ENCODE measurements around the gene CDKAL1. TPM values are rescaled to one million over a fixed set of nuclear protein-coding genes. Genes with fewer than 3 reads are reported as not detected.

Gene CDKAL1
- total and polyA plus RNA-seq, 2 of the 13 experiments (the other 11 are each of a cell fraction or from before 2014, with no cell fraction given): 9.5 to 27.7 TPM

DNA sequence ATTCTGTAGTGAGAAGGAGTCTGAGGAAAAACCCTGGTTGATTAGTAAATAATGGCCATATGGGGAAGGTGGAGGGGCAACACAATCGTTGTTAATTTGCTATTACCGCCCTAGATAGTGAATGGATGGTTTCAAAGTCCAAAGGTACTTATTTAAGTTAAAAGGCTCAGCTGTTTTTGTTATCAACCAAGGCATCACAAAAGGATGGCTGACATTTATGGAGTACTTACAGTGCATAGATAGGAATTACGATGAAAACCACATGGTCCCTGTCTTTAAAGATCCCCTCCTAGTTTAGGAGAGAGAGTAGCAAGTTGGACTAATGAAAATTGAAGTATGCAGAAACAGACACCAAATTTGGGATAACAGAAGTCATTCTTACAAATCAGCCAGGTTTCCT, 319.6 kb downstream of the CDKAL1 start:
- Histone ChIP-seq H3K4me2 (ENCODE audit: low read depth, low read length) (no peak overlapping the region), H3K4me3 (replicated peaks in 1 of 3; ENCODE audit: insufficient read depth in 1 of 3, low read depth in 2 of 3, low read length in 3 of 3) (no peak overlapping the region), H4K20me1 (ENCODE audit: insufficient read depth, low read length) (no peaks in the 10 kb centered on the region), H3K4me1 (ENCODE audit: insufficient read depth, low read length) (no peaks in the 10 kb centered on the region), H3K27me3 (ENCODE audit: control insufficient read depth in 1 of 2, insufficient read depth in 2 of 2, low read length in 2 of 2) (no peaks in the 10 kb centered on the region), H3K36me3 (replicated peaks in 1 of 2; ENCODE audit: control insufficient read depth in 1 of 2, insufficient read depth in 2 of 2, low read length in 2 of 2) (no peaks in the 10 kb centered on the region), H3K79me2 (ENCODE audit: insufficient read depth, low read length) (no peaks in the 10 kb centered on the region), H3K9me3 (ENCODE audit: low read length) (no peaks in the 10 kb centered on the region), H3K9ac (ENCODE audit: insufficient read depth, low read depth, low read length) (no peak overlapping the region), H2AFZ (ENCODE audit: low read length) (no peak overlapping the region), H3K27ac (ENCODE audit: extremely low read length, insufficient read depth, low read length) (no peak overlapping the region)
- FAIRE-seq: no peak
- no TSS peak for BruUV-seq (replicated peaks)
- TF ChIP-seq, protein P1, sequence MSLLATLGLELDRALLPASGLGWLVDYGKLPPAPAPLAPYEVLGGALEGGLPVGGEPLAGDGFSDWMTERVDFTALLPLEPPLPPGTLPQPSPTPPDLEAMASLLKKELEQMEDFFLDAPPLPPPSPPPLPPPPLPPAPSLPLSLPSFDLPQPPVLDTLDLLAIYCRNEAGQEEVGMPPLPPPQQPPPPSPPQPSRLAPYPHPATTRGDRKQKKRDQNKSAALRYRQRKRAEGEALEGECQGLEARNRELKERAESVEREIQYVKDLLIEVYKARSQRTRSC (CRISPR knock-in tag; IDR thresholded peaks at IDR 0.05; ENCODE audit: low read depth): no peak
- TF ChIP-seq CEBPG (CRISPR knock-in tag; IDR thresholded peaks at IDR 0.05): no peak
- TF ChIP-seq, protein P2, sequence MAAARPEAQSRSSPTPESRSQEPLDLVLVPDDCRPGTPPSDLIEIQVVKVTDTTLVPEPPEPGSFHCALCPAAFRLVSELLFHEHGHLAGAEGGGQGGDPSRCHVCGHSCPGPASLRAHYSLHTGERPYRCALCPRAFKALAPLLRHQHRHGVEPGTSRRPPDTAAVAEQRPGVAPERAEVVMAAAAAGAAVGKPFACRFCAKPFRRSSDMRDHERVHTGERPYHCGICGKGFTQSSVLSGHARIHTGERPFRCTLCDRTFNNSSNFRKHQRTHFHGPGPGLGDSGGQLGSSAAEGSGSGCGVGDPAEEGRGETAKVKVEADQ (CRISPR knock-in tag; IDR thresholded peaks at IDR 0.05; ENCODE audit: borderline replicate concordance): no peak
- no peak for TF ChIP-seq HDAC1 (CRISPR knock-in tag; IDR thresholded peaks at IDR 0.05)
- TF ChIP-seq MIER2 (CRISPR knock-in tag; IDR thresholded peaks at IDR 0.05): no peak
- TF ChIP-seq NCOA2 (CRISPR knock-in tag; IDR thresholded peaks at IDR 0.05): no peak
- no peak for TF ChIP-seq DR1 (CRISPR knock-in tag; IDR thresholded peaks at IDR 0.05)
- TF ChIP-seq ZNF766 (CRISPR knock-in tag; IDR thresholded peaks at IDR 0.05; ENCODE audit: borderline replicate concordance): no peak
- TF ChIP-seq NR1H2 (CRISPR knock-in tag; IDR thresholded peaks at IDR 0.05; ENCODE audit: borderline replicate concordance, low read depth): no peak
- TF ChIP-seq HOXD1 (CRISPR knock-in tag; IDR thresholded peaks at IDR 0.05): no peak
- TF ChIP-seq, protein P3, sequence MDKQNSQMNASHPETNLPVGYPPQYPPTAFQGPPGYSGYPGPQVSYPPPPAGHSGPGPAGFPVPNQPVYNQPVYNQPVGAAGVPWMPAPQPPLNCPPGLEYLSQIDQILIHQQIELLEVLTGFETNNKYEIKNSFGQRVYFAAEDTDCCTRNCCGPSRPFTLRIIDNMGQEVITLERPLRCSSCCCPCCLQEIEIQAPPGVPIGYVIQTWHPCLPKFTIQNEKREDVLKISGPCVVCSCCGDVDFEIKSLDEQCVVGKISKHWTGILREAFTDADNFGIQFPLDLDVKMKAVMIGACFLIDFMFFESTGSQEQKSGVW (CRISPR knock-in tag; IDR thresholded peaks at IDR 0.05; ENCODE audit: borderline replicate concordance): no peak
- TF ChIP-seq, protein P4, sequence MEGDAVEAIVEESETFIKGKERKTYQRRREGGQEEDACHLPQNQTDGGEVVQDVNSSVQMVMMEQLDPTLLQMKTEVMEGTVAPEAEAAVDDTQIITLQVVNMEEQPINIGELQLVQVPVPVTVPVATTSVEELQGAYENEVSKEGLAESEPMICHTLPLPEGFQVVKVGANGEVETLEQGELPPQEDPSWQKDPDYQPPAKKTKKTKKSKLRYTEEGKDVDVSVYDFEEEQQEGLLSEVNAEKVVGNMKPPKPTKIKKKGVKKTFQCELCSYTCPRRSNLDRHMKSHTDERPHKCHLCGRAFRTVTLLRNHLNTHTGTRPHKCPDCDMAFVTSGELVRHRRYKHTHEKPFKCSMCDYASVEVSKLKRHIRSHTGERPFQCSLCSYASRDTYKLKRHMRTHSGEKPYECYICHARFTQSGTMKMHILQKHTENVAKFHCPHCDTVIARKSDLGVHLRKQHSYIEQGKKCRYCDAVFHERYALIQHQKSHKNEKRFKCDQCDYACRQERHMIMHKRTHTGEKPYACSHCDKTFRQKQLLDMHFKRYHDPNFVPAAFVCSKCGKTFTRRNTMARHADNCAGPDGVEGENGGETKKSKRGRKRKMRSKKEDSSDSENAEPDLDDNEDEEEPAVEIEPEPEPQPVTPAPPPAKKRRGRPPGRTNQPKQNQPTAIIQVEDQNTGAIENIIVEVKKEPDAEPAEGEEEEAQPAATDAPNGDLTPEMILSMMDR (CRISPR knock-in tag; IDR thresholded peaks at IDR 0.05): no peak
- no peak for TF ChIP-seq SMARCE1 (IDR thresholded peaks at IDR 0.05; ENCODE audit: borderline replicate concordance)
- no peak for TF ChIP-seq CHD4 (IDR thresholded peaks at IDR 0.05; ENCODE audit: borderline replicate concordance, low read length)
- intact Hi-C loops (cut with micrococcal nuclease; ENCODE audit: unreplicated experiment): no loop called here
- in situ Hi-C loops (cut with HindIII; ENCODE audit: extremely low pct_ligation_motif_present, low pct_unique_long_range_greater_than_20kb): no loop called here
- ChIA-PET CTCF (ENCODE audit: low intra/inter-chr PET ratio, low total read pairs) (no interaction called here), POLR2A (no interaction called here)
- 77% methylated on average over 3 of the region's 3 CpGs for WGBS (ENCODE audit: low lambda C conversion rate)
- DNase-seq (ENCODE audit: low spot score): no peak
- ATAC-seq: no peak
